Measurements from ENCODE around the gene CEP20.

Gene CEP20

DNA sequence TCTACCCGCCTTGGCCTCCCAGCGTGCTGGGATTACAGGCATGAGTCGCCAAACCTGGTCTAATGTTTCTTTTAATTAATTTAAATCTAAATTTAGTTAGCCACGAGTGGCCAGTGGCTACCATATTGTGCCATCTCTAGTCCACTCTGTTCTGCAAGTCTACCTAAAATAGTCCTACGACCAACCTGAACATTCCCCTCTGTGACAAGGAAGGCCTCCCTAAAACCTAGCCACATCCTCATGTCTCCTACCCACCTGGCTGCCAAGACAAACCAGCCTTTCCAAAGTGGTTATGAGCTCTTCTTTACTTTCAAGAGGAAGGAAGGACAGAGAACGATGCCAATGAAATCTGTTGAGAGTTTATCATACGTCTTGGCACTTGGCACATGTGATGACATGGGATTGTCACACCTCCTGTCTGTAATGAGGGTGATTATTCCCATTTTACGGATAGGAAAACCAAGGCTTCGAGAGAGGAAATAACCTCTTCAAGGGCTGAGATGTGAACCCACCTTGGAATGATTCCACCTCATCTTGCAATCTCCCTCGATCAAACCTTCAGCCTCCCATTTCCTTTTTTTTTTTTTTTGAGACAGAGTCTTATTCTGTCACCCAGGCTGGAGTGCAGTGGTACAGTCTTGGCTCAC, 51.3 kb downstream of the CEP20 start:
- no peak for DNase-seq (ENCODE audit: extremely low read depth, low read depth)
- TF ChIP-seq, protein P1, sequence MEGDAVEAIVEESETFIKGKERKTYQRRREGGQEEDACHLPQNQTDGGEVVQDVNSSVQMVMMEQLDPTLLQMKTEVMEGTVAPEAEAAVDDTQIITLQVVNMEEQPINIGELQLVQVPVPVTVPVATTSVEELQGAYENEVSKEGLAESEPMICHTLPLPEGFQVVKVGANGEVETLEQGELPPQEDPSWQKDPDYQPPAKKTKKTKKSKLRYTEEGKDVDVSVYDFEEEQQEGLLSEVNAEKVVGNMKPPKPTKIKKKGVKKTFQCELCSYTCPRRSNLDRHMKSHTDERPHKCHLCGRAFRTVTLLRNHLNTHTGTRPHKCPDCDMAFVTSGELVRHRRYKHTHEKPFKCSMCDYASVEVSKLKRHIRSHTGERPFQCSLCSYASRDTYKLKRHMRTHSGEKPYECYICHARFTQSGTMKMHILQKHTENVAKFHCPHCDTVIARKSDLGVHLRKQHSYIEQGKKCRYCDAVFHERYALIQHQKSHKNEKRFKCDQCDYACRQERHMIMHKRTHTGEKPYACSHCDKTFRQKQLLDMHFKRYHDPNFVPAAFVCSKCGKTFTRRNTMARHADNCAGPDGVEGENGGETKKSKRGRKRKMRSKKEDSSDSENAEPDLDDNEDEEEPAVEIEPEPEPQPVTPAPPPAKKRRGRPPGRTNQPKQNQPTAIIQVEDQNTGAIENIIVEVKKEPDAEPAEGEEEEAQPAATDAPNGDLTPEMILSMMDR (IDR thresholded peaks at IDR 0.05; ENCODE audit: low read depth, low read length): no peak

DNA sequence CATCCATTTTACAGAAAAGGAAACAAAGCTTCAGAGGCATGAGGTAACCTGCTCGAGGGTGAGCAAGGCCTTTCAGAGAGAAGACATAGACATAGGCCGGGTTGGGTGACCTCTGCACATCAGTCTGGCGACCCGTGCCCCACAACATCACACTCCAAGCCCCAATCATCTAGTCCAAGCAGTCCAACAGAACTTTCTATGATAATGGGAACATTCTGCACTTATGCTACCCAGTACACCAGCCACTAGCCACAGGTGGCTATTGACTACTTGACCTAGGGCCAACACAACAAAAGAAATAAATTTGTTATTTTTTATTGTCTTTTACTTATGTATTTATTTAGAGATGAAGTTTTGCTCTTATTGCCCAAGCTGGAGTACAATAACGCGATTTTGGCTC, 52.3 kb downstream of the CEP20 start:
- TF ChIP-seq, protein P1 (IDR thresholded peaks at IDR 0.05; ENCODE audit: low read depth, low read length): no peak
- no peak for DNase-seq (ENCODE audit: extremely low read depth, low read depth)

DNA sequence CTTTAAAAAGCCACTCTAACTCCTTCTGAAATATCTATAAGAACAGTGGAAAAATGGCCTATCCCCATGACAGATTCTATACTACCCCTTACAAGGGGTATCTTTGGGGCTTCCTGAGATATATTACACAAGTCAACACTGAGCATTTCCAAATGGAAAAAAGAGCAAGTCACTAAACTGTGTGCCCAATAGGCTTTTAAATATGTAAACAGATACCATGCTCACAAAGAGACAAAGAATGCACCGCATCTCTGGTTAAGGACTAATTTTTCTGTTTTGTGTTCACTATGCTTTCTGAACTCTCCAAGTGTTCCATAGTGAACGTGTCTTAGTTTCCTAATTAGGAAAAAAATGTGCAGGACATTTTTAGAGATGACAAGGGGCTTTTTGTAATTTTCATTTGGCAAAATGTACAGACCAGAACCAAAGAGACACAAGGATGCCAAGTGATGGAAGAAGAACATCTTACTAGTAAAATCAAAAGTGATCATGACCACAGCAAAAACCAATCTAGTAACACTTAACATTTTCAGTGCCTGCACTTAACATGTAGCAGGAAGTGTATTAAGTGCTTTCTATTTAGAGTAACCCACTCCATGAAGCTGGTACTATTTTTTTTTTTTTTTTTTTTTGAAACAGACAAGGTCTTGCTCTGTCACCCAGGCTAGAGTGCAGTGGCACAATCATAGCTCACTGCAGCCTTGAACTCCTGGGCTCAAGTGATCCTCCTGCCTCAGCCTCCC, 53.1 kb downstream of the CEP20 start:
- TF ChIP-seq, protein P1 (IDR thresholded peaks at IDR 0.05; ENCODE audit: low read depth, low read length): no peak
- no peak for DNase-seq (ENCODE audit: extremely low read depth, low read depth)

- TF ChIP-seq, protein P1 (IDR thresholded peaks at IDR 0.05; ENCODE audit: low read depth, low read length): no peak
- no peak for DNase-seq (ENCODE audit: extremely low read depth, low read depth)
Observed at GRCh38 chr16:15834502-15834901, 53.9 kb downstream of the CEP20 start.

DNA sequence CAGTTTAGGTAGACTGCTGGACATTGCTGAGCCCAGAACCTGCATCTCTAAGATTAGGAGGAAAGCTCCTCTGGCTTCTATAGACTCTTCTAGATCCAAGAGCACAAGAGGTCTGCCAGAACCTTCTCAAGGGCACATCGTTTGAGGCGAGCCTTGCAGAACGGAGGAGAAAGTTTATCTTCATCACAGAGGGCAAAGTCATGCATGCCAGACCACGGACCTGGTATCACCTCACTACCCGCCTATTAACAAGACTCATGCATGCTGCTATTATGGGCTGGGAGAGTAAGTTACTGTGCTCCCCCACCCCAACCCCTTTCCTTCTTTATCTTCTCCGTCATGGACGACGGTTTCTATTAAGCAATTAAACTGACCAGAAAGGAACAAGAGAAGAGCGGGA, 54.9 kb downstream of the CEP20 start:
- no peak for DNase-seq (ENCODE audit: extremely low read depth, low read depth)
- TF ChIP-seq, protein P1 (IDR thresholded peaks at IDR 0.05; ENCODE audit: low read depth, low read length): no peak

DNA sequence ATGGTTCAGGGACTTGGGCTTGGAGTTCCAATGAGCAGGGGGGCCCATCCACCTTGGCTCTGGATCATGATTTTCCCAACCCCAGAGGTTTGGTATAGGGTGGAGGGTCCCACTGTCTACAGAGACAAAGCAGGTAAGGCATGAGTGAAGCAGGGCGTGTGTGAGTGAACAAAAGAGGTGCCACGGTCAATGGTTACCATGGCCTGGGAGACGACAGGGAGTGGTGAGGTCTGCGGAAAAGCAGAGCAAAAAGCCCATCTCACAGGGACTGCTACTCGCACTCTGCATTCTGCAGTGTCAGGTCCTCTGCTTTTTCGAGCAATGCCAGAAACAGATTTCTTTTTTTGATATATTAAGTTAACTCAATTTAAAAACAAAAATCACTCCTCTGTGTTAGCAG, 56.2 kb downstream of the CEP20 start:
- TF ChIP-seq, protein P1 (IDR thresholded peaks at IDR 0.05; ENCODE audit: low read depth, low read length): no peak
- DNase-seq (ENCODE audit: extremely low read depth, low read depth): no peak

- DNase-seq (ENCODE audit: extremely low read depth, low read depth): no peak
Observed at GRCh38 chr16:15830832-15831451, 57.5 kb downstream of the CEP20 start.

More at GRCh38 chr16:15830832-15831451, 57.5 kb downstream of the CEP20 start:
- TF ChIP-seq, protein P1 (IDR thresholded peaks at IDR 0.05; ENCODE audit: low read depth, low read length): no peak

Measured in AG09319 (cell line).